Gastrocnemius medialis (tissue), 4 donors: ENCODE data around the gene KCNH8.

Experiments
- POLR2A ChIP-seq, 2 donors: fragments of 450-650 bp; IDR thresholded peaks; one replicate each; pipeline ENCODE4 v1.6.1; 2017; ENCODE audit warnings: antibody characterized with exemption in 2 of 2, mild to moderate bottlenecking in 2 of 2, moderate library complexity in 2 of 2
- TF ChIP-seq, protein P1 (sequence below), 5 experiments: fragments of 450-650 bp in 3 of 5; fragments of 200-600 bp in 2 of 5; sonication (generic) in 2 of 5; IDR thresholded peaks in 4 of 5; conservative IDR thresholded peaks in 1 of 5; 1 replicate in 4 of 5; 2 replicates in 1 of 5; pipeline ENCODE4 v1.5.1; 2016 to 2019; ENCODE audit warnings: antibody characterized with exemption in 5 of 5, mild to moderate bottlenecking in 3 of 5, moderate library complexity in 3 of 5

DNA sequence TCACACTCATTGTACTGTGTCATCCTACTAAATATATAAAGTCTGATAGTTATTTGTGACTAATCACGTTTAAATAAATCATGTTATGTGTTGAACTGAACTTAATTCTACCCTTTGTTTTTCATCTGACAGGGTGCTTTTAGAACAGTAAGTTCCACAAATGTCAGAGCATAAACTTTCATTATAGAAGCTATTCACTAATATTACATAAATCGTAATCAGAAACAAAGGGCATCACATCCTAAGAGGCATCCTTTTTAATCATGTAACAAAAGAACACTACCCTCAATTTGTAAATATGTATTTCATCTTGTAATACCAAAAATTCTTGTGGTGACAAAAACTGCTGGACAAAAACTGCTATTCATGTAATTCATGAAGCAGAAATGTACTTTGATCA is 50.8 kb downstream of the KCNH8 start:
- TF ChIP-seq, protein P1, sequence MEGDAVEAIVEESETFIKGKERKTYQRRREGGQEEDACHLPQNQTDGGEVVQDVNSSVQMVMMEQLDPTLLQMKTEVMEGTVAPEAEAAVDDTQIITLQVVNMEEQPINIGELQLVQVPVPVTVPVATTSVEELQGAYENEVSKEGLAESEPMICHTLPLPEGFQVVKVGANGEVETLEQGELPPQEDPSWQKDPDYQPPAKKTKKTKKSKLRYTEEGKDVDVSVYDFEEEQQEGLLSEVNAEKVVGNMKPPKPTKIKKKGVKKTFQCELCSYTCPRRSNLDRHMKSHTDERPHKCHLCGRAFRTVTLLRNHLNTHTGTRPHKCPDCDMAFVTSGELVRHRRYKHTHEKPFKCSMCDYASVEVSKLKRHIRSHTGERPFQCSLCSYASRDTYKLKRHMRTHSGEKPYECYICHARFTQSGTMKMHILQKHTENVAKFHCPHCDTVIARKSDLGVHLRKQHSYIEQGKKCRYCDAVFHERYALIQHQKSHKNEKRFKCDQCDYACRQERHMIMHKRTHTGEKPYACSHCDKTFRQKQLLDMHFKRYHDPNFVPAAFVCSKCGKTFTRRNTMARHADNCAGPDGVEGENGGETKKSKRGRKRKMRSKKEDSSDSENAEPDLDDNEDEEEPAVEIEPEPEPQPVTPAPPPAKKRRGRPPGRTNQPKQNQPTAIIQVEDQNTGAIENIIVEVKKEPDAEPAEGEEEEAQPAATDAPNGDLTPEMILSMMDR (IDR thresholded peaks at IDR 0.05 in 4 of 5, conservative IDR thresholded peaks at IDR 0.05 in 1 of 5) = no peak
- no peak for TF ChIP-seq POLR2A (IDR thresholded peaks at IDR 0.05)
